Measurements from ENCODE around the gene F2RL2.
"Not testable (repeated sequence)": the region's sequence is repeated elsewhere in the genome, so short reads cannot be mapped to it uniquely, and the experiment has no call there.

F2RL2 gene

DNA sequence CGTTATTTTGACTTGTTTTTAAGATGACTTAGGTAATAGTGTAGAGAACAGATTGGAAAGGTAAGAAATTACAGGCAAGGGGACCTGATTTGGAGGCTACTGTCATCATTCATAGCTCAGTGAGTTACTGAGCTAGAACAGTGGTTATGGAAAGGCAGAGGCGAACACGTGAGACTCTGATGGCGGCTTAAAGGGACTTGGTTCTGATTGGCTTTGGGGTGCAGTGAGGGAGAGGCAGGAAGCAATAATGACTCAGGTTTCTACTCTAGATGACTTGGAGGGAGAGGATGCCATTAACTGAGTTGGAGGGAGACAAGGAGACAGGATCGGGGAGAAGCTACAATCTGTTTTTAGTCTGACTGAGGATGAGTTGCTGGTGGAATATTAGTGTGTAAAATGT, 3.0 kb downstream of the F2RL2 start:
- no peak for DNase-seq (ENCODE audit: low read depth in 2 of 2)

DNA sequence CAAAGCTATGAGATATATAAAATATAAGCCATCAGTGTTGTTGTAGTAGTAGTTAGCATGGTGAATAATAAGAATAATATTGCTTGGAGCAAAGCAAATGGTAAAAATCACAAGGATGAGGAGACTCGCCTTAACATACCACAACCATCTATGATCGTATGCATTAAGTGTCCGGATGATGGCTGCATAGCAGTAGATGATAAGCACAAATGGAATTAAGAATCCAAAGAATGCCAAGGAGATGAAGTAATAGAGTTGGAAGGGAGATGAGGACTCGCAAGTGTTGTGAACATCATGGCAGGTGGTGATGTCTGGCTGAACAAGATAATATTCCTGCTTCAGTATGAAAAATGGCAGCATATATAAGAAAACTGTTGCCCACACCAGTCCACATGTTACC, 5.5 kb downstream of the F2RL2 start:
- DNase-seq (ENCODE audit: low read depth in 2 of 2): peak; percentile 81 to 83

DNA sequence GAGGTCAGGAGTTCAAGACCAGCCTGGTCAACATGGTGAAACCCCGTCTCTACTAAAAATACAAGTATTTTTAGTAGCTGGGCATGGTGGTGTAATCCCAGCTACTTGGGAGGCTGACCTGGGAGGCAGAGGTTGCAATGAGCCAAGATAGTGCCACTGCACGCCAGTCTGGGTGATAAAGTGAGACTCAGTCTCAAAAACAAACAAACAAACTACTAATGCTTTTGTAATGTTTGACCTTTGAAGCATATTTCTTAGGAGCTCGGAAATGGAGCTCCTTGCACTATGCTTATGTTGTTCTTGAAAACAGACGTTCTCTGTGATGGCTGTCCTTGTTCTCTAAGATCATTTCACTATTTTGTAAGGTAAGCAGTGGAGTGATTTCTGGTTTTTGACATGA, 6.0 kb downstream of the F2RL2 start:
- DNase-seq (ENCODE audit: low read depth in 2 of 2): no peak

DNA sequence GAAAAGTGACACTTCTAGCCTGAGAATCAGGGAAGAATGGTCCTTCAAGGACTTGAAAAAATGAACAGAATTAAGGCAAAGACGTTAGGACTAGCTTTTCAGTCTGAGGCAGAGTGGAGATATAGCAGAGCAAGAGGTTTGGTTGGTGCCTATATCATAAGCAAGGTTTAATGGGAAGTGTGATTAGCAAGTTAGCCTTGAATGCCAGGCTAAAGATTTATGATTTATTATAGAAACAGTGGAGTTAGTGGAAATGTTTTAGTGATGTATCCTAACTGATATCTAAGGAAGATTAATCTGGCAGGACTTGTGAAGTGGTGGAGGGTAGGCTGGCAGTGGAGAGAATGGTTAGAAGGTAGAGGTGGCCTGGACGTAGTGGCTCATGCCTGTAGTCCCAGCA, 7.0 kb downstream of the F2RL2 start:
- DNase-seq (ENCODE audit: low read depth in 2 of 2): no peak

DNA sequence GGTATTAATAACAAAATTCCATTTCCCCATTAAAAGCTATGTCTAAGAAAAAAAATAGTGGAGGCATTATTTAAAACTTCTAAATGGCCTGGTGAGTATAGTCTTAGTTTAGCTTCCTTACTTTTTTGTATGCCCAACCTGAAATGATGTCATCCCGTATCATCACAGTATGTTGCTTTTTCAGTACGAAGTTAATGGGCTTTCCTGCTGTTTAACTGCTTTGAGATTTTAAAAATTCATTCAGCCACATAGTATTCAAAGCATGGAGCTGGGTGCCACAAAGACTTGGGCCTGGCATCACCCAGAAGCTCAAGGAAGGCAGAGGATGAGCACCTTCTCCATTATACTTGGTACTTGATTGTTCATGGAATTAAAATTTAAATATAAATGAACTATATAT, 7.4 kb downstream of the F2RL2 start:
- DNase-seq (ENCODE audit: low read depth in 2 of 2): no peak

DNA sequence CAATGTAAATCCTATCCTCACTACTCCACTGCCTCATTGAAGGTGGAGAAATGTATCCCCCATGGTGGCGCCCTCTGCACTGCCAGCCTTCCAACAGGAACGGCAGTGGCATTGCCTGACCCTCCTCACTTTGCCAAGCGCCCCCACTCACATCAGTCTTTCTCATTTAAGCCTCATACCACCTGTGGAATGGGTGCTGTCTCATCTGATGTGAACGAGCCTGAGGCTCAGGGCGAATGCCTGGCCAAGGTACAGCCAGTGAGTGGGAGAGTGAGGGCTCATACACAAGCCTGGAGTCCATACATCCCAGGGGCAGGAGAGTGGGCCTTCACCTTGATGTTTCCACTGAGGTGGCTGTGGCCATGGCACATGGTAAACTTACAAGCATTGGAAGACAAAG, 10.3 kb downstream of the F2RL2 start:
- DNase-seq (ENCODE audit: low read depth in 2 of 2): no peak

DNA sequence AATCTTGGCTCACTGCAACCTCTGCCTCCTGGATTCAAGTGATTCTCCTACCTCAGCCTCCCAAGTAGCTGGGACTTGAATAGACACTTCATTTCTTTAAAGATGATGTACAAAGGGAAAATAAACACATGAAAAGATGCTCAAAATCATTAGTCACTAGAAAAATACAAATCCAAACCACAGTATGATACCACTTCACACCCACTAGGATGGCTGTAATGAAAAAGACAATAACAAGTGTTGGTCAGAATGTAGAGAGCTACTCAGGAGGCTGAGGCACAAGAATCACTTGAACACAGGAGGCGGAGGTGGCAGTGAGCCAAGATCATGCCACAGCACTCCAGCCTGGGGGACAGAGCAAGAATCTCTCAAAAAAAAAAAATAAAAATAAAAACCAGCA, 13.0 kb downstream of the F2RL2 start:
- no peak for DNase-seq (ENCODE audit: low read depth in 2 of 2)

DNA sequence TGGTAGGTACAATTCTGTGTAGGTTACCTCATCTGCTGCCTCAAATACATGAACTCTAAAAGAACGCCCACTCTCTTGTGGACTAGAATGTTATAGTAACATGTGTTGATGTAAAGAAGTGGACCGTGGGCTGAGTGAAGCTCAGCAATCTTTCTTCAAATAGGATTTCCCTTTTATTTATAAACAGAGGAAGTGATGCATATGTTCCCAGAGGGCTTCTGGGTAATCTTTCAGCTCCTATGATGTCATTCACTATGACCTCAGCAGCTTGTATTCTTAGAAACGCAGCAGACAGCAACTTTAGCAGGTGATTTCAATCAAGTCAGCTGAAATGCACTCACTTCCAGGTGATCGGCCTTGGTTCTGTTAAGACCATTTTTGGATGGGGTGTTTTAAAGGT, 14.4 kb downstream of the F2RL2 start:
- DNase-seq (ENCODE audit: low read depth in 2 of 2): peak in 1 of 2 experiments; percentile 10

DNA sequence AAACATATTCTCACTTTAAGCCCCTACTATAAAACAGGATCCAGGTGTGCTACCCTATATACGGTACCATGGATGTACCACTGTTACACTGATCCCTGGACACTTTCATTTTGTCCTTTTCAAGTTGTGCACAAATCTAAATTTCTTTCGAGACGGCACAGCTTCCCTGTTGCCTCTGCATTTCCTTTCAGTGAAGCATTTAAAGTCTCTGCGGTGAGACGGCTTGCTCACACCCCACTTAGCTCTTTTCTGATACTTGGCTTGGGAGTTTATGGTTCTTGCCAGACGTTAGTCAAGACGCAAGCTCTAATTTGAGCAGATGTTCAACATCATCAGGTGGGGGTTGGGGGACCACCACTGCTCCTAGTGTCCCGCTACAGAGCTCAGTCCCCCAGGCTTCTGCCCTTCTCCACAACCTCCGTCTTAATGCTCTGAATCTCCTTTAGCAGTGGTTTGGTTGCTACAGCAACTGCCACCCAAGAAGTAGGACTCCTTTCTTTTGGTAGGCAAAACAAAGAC, 15.8 kb downstream of the F2RL2 start:
- peak; percentile 31 to 33 for DNase-seq (ENCODE audit: low read depth in 2 of 2)

DNA sequence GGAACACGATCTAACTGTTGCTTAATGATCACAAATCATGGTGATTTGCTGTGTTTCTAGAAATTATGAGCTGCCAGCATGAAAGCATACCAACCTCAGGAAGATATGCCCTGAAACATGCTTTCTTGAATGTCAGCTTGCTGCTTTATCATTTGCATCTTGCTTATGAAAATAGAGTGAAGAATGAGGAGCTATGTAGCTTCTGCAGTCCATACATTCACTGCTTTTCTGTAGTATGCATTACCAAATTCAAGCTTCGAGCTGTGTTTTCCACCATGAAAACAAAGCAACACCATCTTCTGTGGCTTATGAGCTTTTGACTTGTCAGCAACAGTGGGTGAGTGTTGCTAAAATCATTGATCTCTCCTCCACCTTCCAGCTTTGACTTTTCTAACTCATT, 16.5 kb downstream of the F2RL2 start:
- no peak for DNase-seq (ENCODE audit: low read depth in 2 of 2)

DNA sequence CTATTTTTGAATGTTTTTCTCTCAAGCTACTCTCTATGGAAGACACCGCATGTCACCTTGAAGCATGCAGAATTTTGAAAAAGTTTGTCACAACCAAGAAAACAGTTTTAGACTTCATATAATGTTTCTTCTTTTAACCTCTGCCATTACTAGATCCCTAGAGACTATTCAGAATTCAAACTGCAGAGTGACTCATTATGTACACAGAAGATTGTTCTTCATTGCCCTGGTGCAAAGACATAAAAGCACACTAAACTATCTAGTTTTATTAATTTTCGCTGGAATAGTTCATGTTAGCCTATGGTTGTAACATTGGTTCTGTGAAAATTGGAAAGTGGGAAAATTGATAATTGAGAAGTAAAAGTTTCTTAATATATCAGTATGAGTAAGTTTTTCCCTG, 18.4 kb downstream of the F2RL2 start:
- DNase-seq (ENCODE audit: low read depth in 2 of 2): peak in 1 of 2 experiments; percentile 16

DNA sequence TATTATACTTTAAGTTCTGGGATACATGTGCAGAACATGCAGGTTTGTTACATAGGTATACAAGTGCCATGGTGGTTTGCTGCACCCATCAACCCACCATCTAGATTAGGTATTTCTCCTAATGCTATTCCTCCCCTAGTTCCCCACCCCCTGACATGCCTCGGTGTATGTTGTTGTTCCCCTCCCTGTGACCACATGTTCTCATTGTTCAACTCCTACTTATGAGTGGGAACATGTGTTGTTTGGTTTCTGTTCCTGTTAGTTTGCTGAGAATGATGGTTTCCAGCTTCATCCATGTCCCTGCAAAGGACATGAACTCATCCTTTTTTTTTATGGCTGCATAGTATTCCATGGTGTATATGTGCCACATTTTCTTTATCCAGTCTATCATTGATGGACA, 19.2 kb downstream of the F2RL2 start:
- DNase-seq (ENCODE audit: low read depth in 2 of 2): not testable (repeated sequence)

DNA sequence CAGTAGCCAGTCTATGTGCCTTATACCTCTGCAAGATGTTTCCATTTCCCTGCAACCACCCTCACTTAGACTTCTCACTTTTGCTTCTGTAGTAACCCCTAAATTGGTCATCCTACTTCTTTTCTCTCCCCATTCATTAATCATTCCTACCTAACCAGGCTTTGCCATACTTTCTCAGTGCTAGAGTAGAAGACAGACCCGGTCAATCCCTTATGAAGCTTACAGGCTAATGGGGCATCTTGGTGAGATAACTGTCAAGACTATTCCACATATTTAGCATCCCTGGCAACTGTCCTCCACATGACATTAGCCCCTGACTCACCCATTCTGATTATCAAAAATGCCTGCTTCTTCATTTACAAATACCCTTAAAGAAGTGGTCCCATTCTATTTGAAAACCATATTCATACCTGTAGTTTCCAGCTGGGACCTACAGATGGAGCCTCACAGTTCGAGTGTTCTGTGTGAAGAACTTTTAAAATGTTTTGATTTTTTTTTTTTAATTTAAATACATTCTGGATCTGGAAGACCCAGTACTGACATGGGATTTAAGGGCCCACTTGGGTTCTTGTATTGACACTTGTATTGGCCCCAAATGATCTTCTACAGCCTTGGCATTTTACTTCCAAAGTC, 21.0 kb downstream of the F2RL2 start:
- no peak for DNase-seq (ENCODE audit: low read depth in 2 of 2)

DNA sequence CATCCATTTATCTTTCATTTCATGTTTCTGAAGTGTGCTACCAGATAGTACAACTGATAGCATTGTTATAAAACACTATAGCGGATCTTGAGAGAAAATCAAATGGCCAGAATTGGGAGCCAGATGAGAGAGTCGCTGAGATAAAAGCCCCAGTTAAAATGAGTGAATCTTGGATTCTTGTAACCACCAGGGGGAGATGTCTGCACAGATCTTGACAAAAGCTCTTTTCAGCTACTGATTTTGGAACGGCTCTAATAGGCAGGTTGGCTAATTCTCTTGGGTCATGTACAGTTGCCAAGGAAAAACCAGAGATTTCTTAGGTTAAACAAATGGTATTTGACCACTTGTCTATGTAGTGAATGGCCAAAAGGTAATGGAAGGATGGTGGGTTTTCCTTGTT, 21.7 kb downstream of the F2RL2 start:
- peak in 1 of 2 experiments; percentile 45 for DNase-seq (ENCODE audit: low read depth in 2 of 2)

DNA sequence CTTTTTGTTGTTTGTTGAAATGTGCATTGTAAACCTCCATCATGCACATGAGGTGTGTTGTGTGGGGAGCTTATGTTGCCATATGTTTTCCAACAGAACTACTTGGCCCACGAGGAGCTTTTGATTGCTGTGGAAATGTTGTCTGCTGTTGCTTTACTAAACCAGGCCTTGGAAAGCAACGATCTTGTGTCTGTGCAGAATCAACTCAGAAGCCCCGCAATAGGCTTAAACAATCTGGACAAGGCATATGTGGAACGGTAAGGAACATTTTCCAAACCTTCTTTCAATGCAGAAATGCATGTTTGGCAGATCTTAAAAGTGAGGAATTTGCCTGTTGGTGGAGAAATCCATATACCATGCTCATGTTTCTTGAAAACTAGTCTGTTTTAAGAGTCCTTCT, 22.5 kb downstream of the F2RL2 start:
- DNase-seq (ENCODE audit: low read depth in 2 of 2): no peak

DNA sequence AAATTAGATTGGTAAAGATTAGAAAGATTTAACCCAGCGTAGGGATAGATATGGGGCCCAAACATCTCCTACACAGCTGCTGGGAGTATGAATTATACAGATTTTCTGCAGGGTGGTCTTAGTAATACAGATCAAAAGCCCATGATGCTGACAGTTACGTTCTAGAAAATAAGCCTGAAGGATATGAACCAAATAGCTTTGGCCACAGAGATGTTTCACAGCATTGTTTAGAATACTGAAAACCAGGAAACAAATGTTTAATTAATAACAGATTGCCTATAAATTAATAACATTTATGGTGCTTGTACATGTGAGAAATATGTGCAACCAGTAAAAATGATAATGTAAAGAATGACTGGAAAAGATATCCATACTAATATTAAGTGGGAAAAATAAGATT, 24.7 kb downstream of the F2RL2 start:
- DNase-seq (ENCODE audit: low read depth in 2 of 2): peak in 1 of 2 experiments; percentile 22

DNA sequence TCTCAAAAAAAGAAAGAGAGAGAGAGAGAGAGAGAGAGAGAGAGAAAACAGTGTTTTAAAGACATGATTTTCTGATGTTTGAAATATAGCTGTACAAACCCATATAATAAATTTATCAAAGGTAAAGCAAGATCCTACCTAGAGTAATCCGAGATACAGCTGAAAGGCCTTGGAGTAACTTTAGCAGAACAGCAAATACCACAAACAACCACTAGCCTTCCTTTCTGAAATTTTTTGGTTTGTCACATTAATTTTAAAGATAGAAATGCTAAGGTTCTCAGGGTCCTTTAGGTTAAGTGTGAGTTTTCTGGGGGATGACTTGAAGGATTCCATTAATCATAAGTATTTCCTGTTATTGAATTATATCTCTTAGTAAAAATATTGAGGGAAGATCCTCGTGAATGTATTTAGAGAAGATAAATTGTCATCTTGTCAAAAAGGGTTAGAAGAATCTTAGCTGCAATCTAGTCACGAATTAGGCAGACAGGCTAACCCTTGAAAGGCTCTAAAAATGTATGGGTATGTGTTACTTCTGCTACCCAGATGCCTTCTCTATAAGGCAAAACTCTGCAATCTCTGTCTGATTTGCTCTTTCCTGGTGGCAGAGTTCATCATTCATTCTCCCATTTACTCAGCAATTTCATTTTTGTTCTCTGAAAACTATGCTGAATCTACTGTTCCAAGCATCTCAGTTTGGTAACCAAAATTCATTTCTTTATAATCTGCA, 27.3 kb downstream of the F2RL2 start:
- no peak for DNase-seq (ENCODE audit: low read depth in 2 of 2)

DNA sequence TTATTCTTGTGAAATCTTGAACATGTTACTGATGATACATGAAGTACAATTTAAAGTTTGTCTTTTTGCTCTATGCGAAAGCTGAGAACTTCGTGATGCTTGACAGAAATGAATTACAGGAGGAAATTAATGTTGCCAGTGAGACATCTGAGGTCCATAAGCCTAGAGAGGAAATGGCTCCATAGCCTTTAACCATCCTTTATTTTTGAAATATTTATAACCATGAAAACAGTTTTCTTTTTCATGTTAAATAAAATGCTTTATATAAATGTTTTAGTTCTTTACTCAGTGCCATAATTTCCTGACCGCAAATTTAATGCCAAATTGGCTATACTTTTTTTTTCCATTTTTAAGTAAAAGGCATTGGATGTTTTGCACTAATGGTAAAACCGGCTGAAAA, 29.1 kb downstream of the F2RL2 start:
- DNase-seq (ENCODE audit: low read depth in 2 of 2): no peak

DNA sequence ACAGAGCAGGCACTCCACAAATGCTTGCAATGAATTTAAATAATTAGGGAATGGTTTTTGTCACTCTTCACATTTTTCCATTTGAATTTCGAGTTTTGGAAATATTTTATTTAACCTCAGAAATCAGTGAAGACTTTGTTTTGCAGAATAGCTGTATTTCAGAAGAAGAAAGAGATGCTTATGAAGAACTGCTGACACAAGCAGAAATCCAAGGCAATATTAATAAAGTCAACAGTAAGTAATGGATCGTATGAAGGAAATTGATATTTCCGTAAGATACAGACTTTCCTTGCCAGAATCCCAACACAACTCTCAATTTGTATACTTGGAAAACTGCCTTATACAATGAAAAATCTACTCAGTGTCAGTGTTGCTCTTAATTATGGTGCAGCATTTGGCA, 30.5 kb downstream of the F2RL2 start:
- DNase-seq (ENCODE audit: low read depth in 2 of 2): no peak

DNA sequence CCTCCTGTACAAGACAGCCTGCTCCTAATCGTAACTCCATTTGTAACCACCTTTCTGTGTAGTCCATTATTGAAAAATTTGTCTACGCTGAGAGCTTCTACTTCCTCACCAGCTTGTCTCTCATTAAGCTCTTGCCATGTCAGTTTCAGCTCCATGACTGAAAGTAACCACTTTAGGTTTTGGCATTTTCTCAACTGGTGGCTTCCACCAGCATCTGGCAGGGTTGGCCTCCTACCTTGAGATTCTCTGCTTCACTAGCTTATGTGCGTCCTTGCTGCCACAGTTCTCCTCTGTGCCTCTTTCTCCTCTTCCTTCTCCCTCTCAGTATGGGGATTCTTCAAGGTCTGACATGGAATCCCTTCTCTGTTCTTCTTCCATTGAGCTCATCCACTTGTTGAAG, 31.8 kb downstream of the F2RL2 start:
- no peak for DNase-seq (ENCODE audit: low read depth in 2 of 2)

DNA sequence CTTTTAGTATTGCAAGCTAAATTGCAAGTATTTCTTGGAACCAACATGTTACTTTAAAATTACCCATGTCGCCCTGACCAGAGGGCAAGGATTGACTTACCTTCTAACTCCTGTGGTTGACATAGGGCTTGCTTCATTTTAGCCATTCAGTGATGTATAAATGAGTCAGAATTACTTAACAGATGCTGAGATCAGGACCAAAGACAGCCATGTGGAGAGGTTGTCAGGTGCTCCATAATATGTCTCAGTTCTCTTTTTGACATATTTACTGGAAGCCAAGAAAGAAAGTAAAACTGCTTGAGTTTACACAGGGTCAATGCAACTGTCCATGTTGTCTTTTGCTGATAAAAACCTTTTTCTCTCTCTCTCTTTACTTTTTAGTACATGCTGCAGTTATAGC, 33.2 kb downstream of the F2RL2 start:
- no peak for DNase-seq (ENCODE audit: low read depth in 2 of 2)

DNA sequence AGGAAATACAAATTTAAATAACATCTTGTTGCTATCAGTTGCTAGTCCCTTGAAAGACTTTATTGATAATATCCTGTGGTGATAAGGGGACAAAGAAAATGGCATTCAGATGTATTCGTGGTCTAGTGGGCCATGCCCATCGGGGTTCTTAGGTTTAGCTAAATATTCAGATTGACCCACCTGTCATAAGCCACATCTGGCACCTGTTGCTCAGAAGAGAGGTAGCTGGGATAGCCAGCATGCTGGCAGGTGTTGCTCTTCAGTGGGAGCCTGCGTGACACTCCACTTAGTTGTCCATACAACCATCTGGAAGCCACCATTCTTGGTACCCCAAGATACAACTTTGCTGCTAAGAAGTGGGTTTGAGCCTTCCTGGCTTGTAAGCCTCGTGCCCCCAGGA, 36.7 kb downstream of the F2RL2 start:
- DNase-seq (ENCODE audit: low read depth in 2 of 2): no peak

DNA sequence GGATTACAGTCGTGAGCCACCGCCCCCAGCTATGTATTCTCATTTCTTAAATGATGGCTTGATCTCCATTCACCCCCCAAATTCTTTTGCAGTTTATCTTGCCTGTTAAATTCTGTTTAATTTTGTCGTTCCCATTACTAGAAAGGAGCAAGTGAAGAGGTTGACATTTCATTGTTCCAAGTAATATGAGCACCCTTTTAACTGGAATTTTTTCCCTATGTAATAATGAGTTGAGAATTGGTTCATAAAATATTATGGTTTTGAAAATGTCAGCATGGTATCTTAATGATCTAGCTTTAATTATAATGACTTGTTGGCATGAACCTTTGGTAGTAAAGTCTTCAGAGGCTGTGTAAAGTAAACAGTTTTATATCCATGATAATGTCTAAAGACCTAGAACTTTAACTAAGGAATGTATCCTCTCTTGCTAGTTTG, 37.4 kb downstream of the F2RL2 start:
- DNase-seq (ENCODE audit: low read depth in 2 of 2): no peak
